ENCODE measurements around the gene HRH4. TPM values are rescaled to one million over a fixed set of nuclear protein-coding genes. Genes with fewer than 3 reads are reported as not detected.

The HRH4 gene
- polyA plus RNA-seq, 1 donor (not counting 4 experiments of a cell fraction or from before 2014, with no cell fraction given): 0.03 TPM

- peak; percentile 91 for FAIRE-seq
- Histone ChIP-seq H3K4me3 (ENCODE audit: control insufficient read depth in 2 of 3, extremely low read depth in 1 of 3, insufficient read depth in 2 of 3, low read depth in 1 of 3, low read length in 3 of 3) (no peak overlapping the region), H2AFZ (ENCODE audit: control insufficient read depth, low read length) (no peak overlapping the region), H3K27ac (ENCODE audit: control insufficient read depth, insufficient read depth, low read length) (no peak overlapping the region), H4K20me1 (ENCODE audit: control insufficient read depth, extremely low read depth, insufficient read depth, low read length) (no peaks in the 10 kb centered on the region), H3K36me3 (ENCODE audit: control insufficient read depth in 2 of 2, extremely low read depth in 1 of 2, insufficient read depth in 2 of 2, low read length in 2 of 2) (no peaks in the 10 kb centered on the region), H3K79me2 (ENCODE audit: control insufficient read depth, insufficient read depth, low read length) (no peaks in the 10 kb centered on the region), H3K4me2 (ENCODE audit: control insufficient read depth, extremely low read depth, insufficient read depth, low read depth, low read length) (no peak overlapping the region), H3K27me3 (ENCODE audit: control insufficient read depth, extremely low read depth, insufficient read depth, low read length) (no peaks in the 10 kb centered on the region), H3K4me1 (ENCODE audit: control insufficient read depth, extremely low read depth, insufficient read depth, low read length) (no peaks in the 10 kb centered on the region), H3K9me1 (ENCODE audit: control insufficient read depth, extremely low read depth, insufficient read depth, low read length) (no peaks in the 10 kb centered on the region), H3K9me3 (ENCODE audit: control insufficient read depth, low read depth, low read length) (no peaks in the 10 kb centered on the region), H3K9ac (ENCODE audit: control insufficient read depth, extremely low read depth, insufficient read depth, low read length) (no peak overlapping the region)
- dilution Hi-C loops (cut with MboI; ENCODE audit: extremely low pct_ligation_motif_present, low sequenced_read_pairs): no loop called here
- peak; percentile 40 to 72 (median 52) for TF ChIP-seq CTCF (optimal IDR thresholded peaks at IDR 0.05 in 1 of 3, IDR thresholded peaks at IDR 0.05 in 1 of 3, conservative IDR thresholded peaks at IDR 0.05 in 1 of 3; ENCODE audit: extremely low read depth in 1 of 3, insufficient read depth in 2 of 3, low read length in 3 of 3)
- TF ChIP-seq EZH2 (IDR thresholded peaks at IDR 0.05; ENCODE audit: low read length): no peak
- peak; percentile 54 for DNase-seq (ENCODE audit: low read depth, low spot score)
These were observed 54.0 kb downstream of the HRH4 start for GRCh38 chr18:24514439-24514838.

GRCh38 chr18:24515721-24516120 is 55.3 kb downstream of the HRH4 start:
- Histone ChIP-seq H3K79me2 (ENCODE audit: control insufficient read depth, insufficient read depth, low read length) (no peaks in the 10 kb centered on the region), H4K20me1 (ENCODE audit: control insufficient read depth, extremely low read depth, insufficient read depth, low read length) (no peaks in the 10 kb centered on the region), H3K4me2 (ENCODE audit: control insufficient read depth, extremely low read depth, insufficient read depth, low read depth, low read length) (no peak overlapping the region), H3K36me3 (ENCODE audit: control insufficient read depth in 2 of 2, extremely low read depth in 1 of 2, insufficient read depth in 2 of 2, low read length in 2 of 2) (no peaks in the 10 kb centered on the region), H3K9me3 (ENCODE audit: control insufficient read depth, low read depth, low read length) (no peaks in the 10 kb centered on the region), H2AFZ (ENCODE audit: control insufficient read depth, low read length) (no peak overlapping the region), H3K27ac (ENCODE audit: control insufficient read depth, insufficient read depth, low read length) (no peak overlapping the region), H3K9me1 (ENCODE audit: control insufficient read depth, extremely low read depth, insufficient read depth, low read length) (no peaks in the 10 kb centered on the region), H3K4me3 (ENCODE audit: control insufficient read depth in 2 of 3, extremely low read depth in 1 of 3, insufficient read depth in 2 of 3, low read depth in 1 of 3, low read length in 3 of 3) (no peak overlapping the region), H3K4me1 (ENCODE audit: control insufficient read depth, extremely low read depth, insufficient read depth, low read length) (no peaks in the 10 kb centered on the region), H3K27me3 (ENCODE audit: control insufficient read depth, extremely low read depth, insufficient read depth, low read length) (no peaks in the 10 kb centered on the region), H3K9ac (ENCODE audit: control insufficient read depth, extremely low read depth, insufficient read depth, low read length) (no peak overlapping the region)
- dilution Hi-C loops (cut with MboI; ENCODE audit: extremely low pct_ligation_motif_present, low sequenced_read_pairs): no loop called here
- TF ChIP-seq EZH2 (IDR thresholded peaks at IDR 0.05; ENCODE audit: low read length): no peak
- TF ChIP-seq CTCF (optimal IDR thresholded peaks at IDR 0.05 in 1 of 3, IDR thresholded peaks at IDR 0.05 in 1 of 3, conservative IDR thresholded peaks at IDR 0.05 in 1 of 3; ENCODE audit: extremely low read depth in 1 of 3, insufficient read depth in 2 of 3, low read length in 3 of 3): no peak
- DNase-seq (ENCODE audit: low read depth, low spot score) (no peak), FAIRE-seq (no peak)

Data from keratinocyte (primary cell).